ENCODE data around the gene LHFPL2.
A peak's percentile ranks its signal among the peaks of the same experiment; 100 is the strongest.
"Not testable (repeated sequence)": the region's sequence is repeated elsewhere in the genome, so short reads cannot be mapped to it uniquely, and the experiment has no call there.

Gene LHFPL2

DNA sequence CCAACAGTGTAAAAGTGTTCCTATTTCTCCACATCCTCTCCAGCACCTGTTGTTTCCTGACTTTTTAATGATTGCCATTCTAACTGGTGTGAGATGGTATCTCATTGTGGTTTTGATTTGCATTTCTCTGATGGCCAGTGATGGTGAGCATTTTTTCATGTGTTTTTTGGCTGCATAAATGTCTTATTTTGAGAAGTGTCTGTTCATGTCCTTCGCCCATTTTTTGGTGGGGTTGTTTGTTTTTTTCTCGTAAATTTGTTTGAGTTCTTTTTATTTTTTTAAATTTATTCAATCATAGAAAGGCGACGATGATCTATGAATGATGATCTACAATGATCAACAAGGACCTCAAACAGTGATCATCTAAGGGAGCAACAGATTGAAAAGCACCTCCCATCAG lies 28.5 kb downstream of the LHFPL2 start:
- not testable (repeated sequence) for DNase-seq

DNA sequence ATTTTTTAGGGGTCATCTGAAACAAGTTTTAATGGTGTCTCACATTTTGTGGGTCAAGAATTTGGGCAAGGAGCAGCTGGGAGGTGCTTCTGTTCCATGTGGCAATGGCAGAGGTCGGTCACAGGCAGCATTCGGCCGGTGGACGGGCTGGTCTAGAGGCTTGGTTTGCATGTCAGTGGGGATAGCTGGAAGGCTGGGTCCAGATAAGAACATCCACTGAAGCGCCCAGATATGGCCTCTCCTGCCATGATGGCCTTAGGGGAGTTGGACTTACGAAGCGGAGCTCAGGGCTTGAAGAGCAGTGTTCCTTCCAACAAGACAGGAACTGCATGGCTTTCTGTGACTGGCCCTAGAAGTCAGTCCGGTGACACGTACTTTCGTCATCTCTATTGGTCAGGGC lies 30.3 kb downstream of the LHFPL2 start:
- no peak for DNase-seq

DNA sequence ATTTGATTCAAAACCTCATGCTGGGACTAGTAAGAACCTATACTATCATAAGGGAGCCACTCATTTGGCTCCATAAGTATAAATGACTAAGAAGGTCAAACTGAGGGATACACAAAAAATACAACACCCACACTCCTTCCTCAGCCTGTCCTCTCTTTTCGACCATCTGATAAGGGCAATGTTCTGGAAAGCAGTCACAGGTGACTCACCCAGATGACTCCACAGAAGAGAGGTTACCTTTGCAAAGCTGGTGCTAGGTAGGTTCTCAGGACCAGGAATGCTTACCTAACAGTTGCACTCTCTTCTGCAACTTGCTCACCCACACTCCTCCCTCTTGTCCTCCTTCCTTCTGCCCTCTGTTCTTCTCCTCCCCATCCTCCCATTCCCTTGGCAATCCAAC lies 32.9 kb downstream of the LHFPL2 start:
- no peak for DNase-seq

DNA sequence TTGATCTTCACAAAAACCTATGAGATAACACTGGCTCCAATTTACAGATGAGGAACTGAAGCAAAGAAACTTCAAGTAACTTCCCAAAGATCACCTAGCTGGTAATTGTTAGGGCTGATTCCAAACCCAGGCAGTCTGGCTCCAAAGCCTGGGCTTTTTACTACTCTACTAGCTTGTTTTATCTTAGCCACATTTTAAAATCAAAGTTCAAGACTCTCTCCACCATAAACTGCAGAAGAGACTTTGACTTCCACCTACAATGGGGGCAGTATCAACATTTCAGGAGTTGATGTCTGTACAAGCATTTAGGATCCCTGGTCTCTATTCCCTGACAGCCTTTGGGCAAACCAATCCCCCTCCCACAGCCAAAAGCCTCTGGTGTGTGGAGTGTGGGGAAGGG lies 33.8 kb downstream of the LHFPL2 start:
- no peak for DNase-seq

DNA sequence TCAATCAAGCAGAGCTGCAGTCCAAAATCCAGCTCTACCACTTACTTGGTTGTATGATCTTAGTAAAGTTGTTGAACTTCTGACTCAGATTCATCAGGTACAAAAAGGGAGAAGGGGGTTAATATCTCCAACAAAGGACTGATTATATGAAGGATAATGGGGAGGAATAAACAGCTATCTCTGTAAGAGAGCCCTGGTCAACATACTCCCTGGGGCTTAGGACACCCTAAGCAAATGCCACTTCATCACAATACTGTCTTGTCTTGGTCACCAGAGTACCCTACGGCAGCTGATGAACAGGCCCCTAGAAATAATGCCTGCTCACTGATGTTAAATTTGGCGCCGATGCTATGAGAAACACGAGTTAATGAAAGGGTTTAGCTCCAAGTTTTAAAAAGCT lies 34.8 kb downstream of the LHFPL2 start:
- no peak for DNase-seq

DNA sequence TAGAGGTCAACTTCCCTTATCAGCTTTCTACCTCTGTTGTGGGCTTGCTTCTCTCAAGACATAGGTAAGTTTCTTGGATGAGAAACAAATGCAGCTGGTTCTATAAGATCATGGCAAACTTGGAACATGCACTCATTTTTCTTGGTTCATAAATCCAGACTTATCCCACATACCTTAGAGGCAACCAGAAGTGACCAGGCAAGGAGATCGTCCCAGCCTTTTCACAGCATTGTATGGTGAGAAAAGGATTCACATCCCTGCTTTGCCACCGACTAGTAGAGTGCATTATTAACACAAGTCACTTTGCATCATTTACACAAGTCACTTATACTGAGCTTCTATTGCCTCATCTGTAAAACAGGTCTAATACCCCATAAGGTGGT lies 35.4 kb downstream of the LHFPL2 start:
- no peak for DNase-seq

DNA sequence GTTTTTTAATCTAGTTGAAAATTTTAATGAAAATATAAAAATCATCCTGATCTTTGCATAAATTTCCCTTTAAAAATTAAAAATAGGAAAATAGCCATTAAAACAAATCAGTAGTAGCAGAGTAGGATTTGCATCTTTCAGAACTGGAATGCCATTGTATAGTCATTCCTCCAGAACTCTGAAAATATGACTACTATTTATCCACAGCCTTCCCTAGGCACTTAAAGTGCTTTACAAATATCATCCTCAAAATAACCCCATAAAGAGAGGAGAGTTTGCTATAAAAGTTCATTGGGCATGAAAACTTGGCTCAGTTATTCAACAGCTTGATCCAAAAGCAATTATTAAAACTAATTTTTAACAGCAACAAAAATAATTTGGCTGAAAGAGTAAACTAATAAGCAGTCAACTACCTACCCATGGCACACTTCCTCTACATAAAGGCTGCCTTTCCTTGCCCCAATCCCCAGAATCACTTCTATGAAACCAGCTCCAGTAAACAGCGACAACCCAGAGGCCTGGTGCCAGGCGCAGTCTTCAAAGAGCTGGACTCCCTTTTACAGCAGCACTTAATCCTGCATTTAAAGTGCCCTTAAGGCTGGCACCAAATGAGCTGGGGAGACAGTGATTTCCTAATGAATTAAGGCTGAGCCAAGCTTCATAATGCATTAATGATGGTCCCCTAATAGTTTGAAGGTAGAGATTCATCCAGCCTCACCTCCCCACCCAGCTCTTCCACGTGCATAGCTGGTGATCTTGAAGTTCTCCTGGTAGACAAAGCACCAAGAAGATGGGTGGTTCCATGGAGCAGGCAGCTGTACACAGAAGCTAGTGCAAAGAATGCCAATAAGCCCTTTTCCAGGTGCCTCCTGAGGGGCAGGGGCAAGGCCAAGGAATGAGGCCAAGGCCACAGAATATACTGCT lies 36.1 kb downstream of the LHFPL2 start:
- DNase-seq = no peak

DNA sequence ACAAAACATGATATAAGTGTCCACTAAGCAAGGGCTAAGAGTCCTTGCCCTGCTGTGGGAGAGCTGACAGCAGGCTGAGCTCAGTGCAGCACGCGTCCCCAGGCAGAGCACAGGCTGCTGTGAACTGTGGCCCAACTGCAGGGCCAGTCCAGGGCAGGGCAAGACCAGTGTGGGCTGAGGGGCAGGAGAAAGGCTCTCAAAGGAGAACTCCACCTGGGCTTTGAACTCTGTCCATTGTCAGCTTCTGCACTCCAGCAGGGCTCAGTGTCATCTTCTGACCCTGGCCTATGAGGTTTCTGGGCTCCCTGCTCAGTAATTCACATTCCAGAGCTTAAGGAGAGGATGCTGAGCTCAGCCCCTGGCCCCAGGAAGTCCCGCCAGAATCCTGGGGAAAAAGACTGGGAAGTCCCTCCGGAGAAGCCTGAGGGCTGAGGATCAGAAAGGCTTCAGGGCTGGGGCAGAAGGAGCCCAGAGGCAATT lies 37.4 kb downstream of the LHFPL2 start:
- DNase-seq = no peak

DNA sequence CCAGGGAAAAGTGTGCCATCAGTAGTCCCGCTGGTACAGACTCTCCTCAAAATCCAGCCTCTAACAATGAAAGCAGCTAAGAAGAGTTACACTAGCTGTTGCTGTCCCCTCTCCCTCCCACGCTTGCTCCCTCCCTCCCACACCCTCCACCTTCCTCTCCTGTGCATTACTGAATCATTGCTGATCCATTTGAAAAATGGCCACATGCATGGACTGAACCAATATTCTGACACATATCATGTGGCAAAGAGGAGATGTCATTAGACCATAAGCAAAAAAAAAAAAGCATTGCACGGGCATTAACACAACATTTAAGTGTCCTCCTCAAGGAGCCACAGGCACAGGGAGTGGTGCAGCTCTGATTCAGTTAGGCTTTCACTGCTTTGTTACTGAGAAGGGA lies 37.9 kb downstream of the LHFPL2 start:
- DNase-seq = no peak

DNA sequence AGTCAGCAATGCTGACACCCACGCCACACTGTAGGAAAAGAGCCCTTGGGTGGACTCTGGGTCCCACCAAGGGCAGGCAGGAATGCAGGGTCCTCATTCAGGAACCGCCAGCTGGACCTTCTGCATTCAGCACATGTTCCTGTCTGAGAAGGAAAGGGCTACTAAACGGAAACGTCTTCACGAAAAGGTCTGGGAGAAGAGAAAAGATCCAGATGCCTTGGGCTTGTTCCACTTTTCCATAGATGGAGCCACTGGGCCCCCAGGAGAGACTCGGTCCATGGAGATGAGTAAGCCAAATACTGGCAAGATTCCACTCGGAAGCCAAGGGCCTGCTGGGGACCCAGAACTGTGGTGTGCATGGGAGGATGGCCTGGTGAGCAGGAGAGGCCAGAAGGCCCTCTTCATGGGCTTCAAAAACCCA lies 38.4 kb downstream of the LHFPL2 start:
- DNase-seq = no peak

DNA sequence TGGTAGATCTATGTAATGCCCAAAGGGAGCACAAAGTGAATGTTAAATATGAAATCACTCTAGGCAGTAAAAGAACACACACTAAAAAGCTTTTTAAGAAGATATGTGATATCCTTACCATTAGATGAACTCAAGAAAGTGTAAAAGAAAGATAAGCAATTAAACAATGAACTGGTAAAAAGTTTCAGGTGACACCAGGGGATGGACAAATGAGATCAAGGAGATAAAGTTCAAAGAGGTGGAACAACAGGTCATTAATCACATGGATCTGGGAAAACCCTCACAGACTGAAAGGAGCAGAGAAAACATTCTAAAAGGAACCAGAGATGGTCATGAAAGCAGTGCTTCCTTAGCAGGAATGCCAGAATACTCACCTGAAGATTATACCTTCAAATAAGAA lies 40.7 kb downstream of the LHFPL2 start:
- no peak for DNase-seq

DNA sequence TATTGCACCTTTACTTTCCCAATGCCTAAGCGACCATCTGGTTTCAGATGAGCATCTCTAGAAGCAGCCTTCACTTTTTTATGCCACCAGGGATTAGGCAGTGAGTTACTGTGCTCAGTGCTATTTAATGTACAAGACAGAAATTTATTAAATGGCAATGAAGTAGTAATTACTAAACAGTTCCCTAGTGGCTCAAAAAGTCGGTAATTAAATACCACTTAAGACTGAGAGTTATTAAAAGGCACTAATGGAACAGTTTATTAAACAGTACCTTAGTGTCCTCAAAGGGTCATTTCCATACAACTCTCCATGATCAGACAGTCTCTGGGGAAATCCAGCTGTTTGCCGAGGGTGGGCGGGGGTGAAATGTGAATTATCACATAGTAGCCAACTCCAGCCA lies 42.3 kb downstream of the LHFPL2 start:
- DNase-seq = no peak

DNA sequence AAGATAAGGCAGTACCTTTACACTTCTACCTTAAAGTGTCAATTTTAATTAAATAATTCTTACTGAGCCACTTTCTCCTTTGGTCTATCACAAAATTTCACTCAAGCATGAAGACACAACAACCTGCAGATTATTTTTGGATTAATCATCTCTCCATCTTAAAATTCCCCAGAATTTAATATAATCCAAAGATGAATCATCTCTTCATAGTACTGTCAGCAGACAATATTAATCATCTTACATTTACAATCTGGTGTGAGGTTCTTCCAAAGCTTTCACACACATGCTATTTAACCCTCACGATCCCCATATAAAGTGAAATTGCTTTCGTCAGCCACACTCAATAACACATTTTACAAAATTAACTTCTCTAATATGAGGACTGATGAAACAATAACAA lies 43.0 kb downstream of the LHFPL2 start:
- DNase-seq = no peak

DNA sequence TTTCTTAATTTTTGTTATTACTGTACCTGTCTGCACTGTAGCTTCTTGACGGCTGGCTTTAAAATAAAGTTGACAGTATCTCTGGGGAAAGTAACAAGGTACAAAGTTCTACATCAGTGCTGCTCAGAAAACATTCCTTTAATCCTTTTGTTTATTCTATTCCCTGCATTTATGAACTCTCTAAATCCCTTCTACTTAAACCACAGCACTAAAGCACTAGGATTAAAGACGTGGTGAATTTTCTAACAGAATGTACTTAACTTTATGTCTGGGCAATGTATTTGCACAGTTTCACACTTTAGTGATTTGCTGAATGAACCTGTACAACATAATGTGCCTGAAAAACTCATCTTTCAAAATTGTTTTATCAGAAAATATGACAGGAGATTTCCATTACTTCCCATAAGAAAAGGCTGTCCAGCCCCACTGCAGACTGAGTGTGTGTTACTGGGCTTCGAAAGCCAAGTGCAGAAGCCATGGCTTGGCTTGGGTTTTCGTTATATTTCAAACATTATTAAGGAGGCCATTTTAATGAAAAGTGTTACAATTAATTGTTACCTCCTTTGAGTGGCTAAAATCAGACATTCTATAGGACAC lies 43.8 kb downstream of the LHFPL2 start:
- no peak for DNase-seq

DNA sequence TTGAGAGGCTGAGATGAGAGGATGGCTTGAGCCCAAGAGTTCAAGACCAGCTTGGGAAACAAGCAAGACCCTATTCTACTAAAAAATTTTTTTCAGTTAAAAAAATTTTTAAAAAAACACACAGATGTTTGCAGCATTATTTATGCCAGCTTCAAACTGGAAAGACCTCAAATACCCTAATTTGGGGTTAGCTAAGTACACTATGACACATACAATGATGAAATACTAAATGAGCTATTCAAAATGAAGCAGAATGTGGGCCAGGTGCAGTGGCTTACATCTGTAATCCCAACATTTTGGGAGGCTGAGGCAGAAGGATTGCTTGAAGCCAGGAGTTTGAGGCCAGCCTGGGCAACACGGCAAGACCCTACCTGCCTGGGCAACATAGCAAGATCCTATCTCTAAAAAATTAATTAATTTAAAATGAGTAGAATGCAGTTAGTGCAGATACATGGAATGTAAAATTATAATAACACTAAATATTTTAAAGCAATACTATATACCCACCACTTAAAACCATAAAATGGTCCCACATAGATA lies 44.9 kb downstream of the LHFPL2 start:
- no peak for DNase-seq

DNA sequence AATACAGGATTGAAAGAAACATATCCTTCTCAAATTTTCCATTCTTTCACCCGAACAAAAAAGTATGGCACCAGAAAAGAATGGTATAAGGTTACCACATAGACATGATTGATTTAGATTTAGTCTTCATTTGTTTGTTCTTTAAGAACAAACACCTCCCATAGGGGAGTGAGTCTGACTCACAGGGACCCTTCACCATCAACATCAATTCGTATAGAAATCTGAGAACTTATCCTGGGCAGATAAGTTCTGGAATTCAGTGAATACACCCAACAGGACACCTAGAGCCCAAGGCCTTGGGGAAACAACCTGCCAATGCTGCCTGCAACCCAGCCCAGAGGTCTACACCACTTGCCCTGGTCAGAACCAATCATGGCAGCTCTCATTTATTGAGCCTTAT lies 46.2 kb downstream of the LHFPL2 start:
- DNase-seq = no peak

DNA sequence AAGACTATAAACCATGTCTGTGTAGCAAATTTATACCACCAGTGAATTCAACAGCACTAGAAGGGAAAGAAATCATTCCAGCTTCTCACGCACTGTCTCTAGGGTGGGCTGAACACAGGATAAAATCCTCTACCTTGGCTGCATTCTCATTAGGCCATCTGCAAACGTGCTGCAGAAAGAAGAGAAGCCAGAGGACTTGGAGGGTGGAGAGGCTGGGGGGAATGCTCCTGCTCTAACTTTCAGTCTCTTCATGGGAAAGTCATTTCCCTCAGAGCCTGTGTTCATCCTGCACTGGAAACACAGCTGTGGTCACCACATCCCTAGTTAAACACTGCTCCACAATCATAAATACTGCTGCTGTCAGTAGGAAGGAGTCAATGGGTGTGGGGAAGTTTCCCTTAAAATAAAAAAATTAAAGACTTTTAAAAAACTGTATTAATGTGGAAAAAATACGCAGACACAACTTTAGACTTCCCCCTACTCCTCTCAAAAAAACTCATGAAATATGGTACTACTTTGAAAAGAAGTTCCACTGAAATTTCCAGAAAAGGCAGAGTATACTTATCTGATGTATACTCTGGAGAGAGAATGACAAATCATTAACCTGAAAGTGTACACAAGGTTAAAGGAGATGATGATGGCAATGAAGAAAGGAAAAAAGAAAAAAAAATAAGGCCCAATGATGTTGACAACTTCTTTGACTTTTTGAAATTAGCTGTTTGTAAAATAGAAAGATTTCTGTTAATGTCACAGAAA lies 46.8 kb downstream of the LHFPL2 start:
- peak; percentile 56 for DNase-seq

DNA sequence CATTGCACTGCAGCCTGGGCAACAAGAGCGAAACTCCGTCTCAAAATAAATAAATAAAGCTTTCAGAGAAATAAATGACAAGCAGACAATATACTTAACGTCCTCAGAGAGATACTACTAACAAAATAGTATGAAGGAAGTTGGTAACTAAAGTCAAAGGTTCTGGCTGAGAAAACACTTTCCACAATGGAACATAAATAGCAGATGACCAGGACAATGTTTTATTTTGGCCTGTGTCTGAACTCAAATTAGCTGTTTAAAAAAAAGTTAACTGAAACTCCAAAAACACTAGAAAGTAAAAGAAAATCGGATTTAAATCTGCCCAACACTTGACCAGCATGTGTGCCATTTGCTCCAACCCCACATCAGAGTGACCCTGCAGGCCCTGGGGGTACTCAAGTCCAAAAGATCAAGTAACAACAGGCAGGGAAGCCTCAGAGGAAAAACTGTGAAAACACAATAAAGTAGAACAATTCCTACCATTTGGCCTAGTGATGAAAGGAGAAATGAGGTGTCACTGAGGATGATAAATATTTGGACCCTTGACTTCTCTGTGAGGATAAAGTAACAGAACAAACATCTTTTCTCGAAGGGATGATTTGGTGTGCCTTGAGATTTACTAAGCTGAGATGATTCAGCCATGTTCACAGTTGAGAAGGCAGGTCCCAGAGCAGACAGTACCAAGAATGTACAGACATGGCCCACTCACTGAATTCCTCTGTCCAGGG lies 47.7 kb downstream of the LHFPL2 start:
- DNase-seq = peak; percentile 57

DNA sequence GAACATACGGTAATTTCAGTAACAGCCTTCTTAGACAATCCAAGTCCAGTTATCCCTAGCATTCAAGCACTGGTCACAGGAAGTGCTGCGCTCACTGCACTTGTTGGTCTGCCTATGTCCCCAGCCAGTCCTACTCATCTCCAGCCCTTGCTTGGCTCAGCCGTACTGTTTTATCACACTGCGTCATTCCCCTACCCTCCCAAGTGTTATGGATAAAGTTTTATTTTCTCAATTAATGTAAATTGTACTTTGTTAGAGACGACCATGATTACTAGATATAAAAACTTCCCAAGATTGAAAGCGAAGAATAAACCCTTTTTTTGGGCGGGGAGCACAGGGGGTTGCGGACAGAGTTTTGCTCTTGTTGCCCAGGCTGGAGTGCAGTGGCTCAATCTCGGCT lies 49.6 kb downstream of the LHFPL2 start:
- DNase-seq = no peak

DNA sequence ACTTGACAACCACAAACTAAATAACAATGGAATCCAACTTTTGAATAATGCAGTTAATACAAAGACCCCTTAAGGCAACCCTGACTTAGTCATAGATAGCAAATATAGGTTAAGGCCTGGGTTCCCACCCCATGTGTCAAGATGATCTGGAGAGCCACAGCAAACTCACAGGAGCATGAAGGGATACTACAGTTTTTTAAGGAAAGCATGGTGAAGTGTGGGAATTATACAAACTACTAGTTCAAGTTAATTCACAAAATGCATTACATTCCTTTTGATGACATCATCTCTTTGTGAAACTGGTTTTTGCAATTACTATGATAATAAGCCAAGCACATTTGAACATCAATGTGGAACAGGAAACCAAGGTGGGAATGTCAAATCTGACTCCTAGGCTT lies 50.6 kb downstream of the LHFPL2 start:
- no peak for DNase-seq

DNA sequence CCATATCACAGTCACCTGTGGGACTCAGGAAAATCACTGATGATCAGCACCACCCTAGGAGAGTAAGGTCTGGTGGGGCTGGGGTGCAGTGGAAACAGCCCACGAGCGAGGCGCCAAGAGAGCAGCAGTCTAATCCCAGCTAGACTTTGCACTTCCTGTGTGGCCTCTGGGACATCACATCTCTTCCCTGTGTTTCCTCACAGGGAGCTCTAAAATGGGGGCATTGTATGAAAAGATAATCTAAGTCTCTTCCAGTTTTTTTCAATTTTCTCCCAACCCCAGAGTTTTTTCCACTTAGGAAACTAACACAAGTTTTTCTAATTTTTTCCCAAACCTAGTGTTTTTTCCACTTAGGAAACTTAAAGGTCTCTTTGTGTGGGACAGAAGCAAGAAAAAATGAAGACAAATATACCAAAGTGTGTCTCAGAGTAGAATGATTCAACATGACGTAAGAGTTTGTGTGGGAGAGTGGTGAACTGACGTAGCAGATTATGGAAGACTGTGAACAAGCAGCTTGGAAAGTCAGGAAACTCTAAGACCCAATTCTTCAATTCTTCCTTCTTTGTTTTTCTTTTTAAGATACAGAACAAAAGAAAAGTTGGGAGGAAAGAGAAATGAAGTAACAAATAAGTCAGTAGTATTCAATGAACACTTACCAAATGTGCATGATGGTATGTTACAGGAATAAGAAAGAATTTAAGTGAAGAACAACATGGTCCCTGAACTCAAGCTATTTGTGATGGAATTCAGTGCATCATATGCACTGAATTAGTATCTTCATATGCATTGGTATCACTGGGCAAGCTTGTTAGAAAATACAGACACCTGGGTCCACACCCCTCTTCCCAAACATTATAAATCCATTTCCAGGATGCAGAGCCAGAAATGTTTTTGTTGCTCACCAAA lies 51.3 kb downstream of the LHFPL2 start:
- DNase-seq = no peak
